ENCODE measurements around the gene SLC35E3.

GRCh38 chr12:68813242-68813593 is 67.2 kb downstream of the SLC35E3 start:
- TF ChIP-seq YY1 (IDR thresholded peaks at IDR 0.05; ENCODE audit: insufficient read depth, insufficient read length): no peak
- no peak for TF ChIP-seq SUZ12 (IDR thresholded peaks at IDR 0.05; ENCODE audit: extremely low read depth, insufficient read depth, insufficient read length)
- TF ChIP-seq ZNF274 (IDR thresholded peaks at IDR 0.05; ENCODE audit: low read depth, low read length): no peak
